ENCODE data around the gene TCOF1.

DNA sequence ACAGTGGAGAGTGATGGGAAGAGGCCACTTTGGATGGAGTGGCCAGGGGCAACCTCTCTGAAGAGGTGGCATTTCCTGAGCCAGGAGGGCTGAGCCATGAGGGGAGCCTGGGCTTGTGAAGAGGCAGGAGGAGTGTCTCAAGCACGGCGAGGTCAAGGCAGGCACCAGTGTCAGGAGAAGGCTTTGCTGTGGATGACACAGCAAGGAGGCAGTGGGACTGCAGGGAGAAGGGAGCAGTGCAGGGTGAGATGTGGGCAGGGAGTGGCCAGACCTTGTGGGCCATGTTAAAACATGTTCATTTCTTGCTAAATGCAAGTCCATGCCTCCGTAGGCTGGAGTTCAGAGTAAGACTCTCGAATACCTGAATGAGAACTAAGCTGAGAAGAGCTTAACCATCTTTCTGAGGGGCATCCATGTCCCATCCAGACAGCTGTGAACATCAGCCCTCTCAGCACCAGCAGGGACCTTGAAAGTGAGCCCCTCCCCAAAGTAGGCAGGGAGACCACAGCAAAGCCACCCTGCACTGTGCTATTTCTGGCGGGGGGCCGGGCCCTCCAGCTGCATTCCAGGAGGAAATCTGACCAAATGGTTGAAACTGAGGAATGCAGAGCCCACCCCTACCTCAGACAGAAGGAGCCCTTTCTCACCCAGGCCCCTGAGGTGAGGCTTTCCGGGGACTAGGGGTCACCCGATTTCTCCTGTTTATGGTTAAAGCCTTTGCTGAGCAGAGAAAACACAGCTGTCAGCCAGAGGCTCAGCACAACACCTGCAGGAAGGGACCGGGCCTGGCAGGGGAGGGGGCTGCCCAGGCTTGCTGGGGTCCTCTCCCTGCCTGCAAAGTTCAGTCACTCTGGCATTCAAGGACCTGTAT is 38.6 kb upstream of the TCOF1 start:
- TF ChIP-seq, protein P1, sequence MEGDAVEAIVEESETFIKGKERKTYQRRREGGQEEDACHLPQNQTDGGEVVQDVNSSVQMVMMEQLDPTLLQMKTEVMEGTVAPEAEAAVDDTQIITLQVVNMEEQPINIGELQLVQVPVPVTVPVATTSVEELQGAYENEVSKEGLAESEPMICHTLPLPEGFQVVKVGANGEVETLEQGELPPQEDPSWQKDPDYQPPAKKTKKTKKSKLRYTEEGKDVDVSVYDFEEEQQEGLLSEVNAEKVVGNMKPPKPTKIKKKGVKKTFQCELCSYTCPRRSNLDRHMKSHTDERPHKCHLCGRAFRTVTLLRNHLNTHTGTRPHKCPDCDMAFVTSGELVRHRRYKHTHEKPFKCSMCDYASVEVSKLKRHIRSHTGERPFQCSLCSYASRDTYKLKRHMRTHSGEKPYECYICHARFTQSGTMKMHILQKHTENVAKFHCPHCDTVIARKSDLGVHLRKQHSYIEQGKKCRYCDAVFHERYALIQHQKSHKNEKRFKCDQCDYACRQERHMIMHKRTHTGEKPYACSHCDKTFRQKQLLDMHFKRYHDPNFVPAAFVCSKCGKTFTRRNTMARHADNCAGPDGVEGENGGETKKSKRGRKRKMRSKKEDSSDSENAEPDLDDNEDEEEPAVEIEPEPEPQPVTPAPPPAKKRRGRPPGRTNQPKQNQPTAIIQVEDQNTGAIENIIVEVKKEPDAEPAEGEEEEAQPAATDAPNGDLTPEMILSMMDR (IDR thresholded peaks at IDR 0.05; ENCODE audit: insufficient read depth, low read length, poor library complexity, severe bottlenecking) = no peak
- no peak for TF ChIP-seq EZH2phosphoT487 (conservative IDR thresholded peaks at IDR 0.05; ENCODE audit: low read length)

All from SU-DHL-6 (cell line).